ENCODE data around the gene HDAC9. TPM values are rescaled to one million over a fixed set of nuclear protein-coding genes. Genes with fewer than 3 reads are reported as not detected.

The HDAC9 gene
- total RNA-seq, 1 donor from 2014 or later: 28.6 TPM

- H3K27me3 Mint-ChIP-seq (ENCODE audit: insufficient read depth, low read depth): no peaks in the 10 kb centered on the region
- no peak for DNase-seq (ENCODE audit: low spot score)
- no peaks in the 10 kb centered on the region for H3K9me3 Mint-ChIP-seq
- Histone ChIP-seq H3K36me3 (no peaks in the 10 kb centered on the region), H3K9ac (no peak overlapping the region), H3K4me3 (no peak overlapping the region), H3F3A (ENCODE audit: low read depth) (no peaks in the 10 kb centered on the region), H3K27me3 (no peaks in the 10 kb centered on the region), H3K9me3 (ENCODE audit: low read depth) (no peaks in the 10 kb centered on the region), H4K20me1 (ENCODE audit: low read depth) (no peaks in the 10 kb centered on the region), H3K27ac (no peak overlapping the region), H3K4me1 (no peaks in the 10 kb centered on the region), H3K4me2 (no peak overlapping the region), H3K79me2 (ENCODE audit: low read depth) (no peaks in the 10 kb centered on the region), H2AFZ (replicated peaks) (no peak overlapping the region)
- H3K4me3 Mint-ChIP-seq: no peak overlapping the region
- H3K36me3 Mint-ChIP-seq: no peaks in the 10 kb centered on the region
- no peak for TF ChIP-seq EZH2 (IDR thresholded peaks at IDR 0.05)
- TF ChIP-seq EZH2phosphoT487 (IDR thresholded peaks at IDR 0.05): no peak
- TF ChIP-seq, protein P1, sequence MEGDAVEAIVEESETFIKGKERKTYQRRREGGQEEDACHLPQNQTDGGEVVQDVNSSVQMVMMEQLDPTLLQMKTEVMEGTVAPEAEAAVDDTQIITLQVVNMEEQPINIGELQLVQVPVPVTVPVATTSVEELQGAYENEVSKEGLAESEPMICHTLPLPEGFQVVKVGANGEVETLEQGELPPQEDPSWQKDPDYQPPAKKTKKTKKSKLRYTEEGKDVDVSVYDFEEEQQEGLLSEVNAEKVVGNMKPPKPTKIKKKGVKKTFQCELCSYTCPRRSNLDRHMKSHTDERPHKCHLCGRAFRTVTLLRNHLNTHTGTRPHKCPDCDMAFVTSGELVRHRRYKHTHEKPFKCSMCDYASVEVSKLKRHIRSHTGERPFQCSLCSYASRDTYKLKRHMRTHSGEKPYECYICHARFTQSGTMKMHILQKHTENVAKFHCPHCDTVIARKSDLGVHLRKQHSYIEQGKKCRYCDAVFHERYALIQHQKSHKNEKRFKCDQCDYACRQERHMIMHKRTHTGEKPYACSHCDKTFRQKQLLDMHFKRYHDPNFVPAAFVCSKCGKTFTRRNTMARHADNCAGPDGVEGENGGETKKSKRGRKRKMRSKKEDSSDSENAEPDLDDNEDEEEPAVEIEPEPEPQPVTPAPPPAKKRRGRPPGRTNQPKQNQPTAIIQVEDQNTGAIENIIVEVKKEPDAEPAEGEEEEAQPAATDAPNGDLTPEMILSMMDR (IDR thresholded peaks at IDR 0.05): no peak
- H3K4me1 Mint-ChIP-seq: no peaks in the 10 kb centered on the region
- no peak overlapping the region for H3K27ac Mint-ChIP-seq
Observed at GRCh38 chr7:18760046-18760445, 264.5 kb downstream of the HDAC9 start.

- Histone ChIP-seq H3K36me3 (no peaks in the 10 kb centered on the region), H3K27me3 (no peaks in the 10 kb centered on the region), H2AFZ (replicated peaks) (no peak overlapping the region), H3K27ac (no peak overlapping the region), H3K9ac (no peak overlapping the region), H4K20me1 (ENCODE audit: low read depth) (no peaks in the 10 kb centered on the region), H3K4me3 (no peak overlapping the region), H3F3A (ENCODE audit: low read depth) (no peaks in the 10 kb centered on the region), H3K9me3 (ENCODE audit: low read depth) (no peaks in the 10 kb centered on the region), H3K4me2 (no peak overlapping the region), H3K4me1 (no peaks in the 10 kb centered on the region), H3K79me2 (ENCODE audit: low read depth) (no peaks in the 10 kb centered on the region)
- Mint-ChIP-seq H3K9me3 (no peaks in the 10 kb centered on the region), H3K4me1 (no peaks in the 10 kb centered on the region), H3K4me3 (no peak overlapping the region), H3K27me3 (ENCODE audit: insufficient read depth, low read depth) (no peaks in the 10 kb centered on the region), H3K36me3 (no peaks in the 10 kb centered on the region), H3K27ac (no peak overlapping the region)
- no peak for DNase-seq (ENCODE audit: low spot score)
- no peak for TF ChIP-seq EZH2phosphoT487 (IDR thresholded peaks at IDR 0.05)
- TF ChIP-seq, protein P1 (IDR thresholded peaks at IDR 0.05): no peak
- TF ChIP-seq EZH2 (IDR thresholded peaks at IDR 0.05): no peak
Observed at GRCh38 chr7:18760631-18761445, 265.3 kb downstream of the HDAC9 start.

- Mint-ChIP-seq H3K27ac (no peak overlapping the region), H3K27me3 (ENCODE audit: insufficient read depth, low read depth) (no peaks in the 10 kb centered on the region), H3K4me3 (no peak overlapping the region), H3K36me3 (no peaks in the 10 kb centered on the region), H3K4me1 (no peaks in the 10 kb centered on the region), H3K9me3 (no peaks in the 10 kb centered on the region)
- H3K9me3 ChIP-seq (ENCODE audit: low read depth): no peaks in the 10 kb centered on the region
- no peaks in the 10 kb centered on the region for H3F3A ChIP-seq (ENCODE audit: low read depth)
- H3K79me2 ChIP-seq (ENCODE audit: low read depth): no peaks in the 10 kb centered on the region
- TF ChIP-seq EZH2phosphoT487 (IDR thresholded peaks at IDR 0.05) (no peak), EZH2 (IDR thresholded peaks at IDR 0.05) (no peak)
- TF ChIP-seq, protein P1 (IDR thresholded peaks at IDR 0.05): no peak
- H3K4me3 ChIP-seq: no peak overlapping the region
- no peak overlapping the region for H3K9ac ChIP-seq
- H3K4me2 ChIP-seq: no peak overlapping the region
- no peaks in the 10 kb centered on the region for H4K20me1 ChIP-seq (ENCODE audit: low read depth)
- no peaks in the 10 kb centered on the region for H3K4me1 ChIP-seq
- peak overlapping the region; percentile 15 for H2AFZ ChIP-seq (replicated peaks)
- DNase-seq (ENCODE audit: low spot score): no peak
- no peaks in the 10 kb centered on the region for H3K27me3 ChIP-seq
- H3K27ac ChIP-seq: no peak overlapping the region
- H3K36me3 ChIP-seq: no peaks in the 10 kb centered on the region
Observed at GRCh38 chr7:18762189-18762588, 266.6 kb downstream of the HDAC9 start.
